Measurements from ENCODE around the gene ANKRD63. TPM values are rescaled to one million over a fixed set of nuclear protein-coding genes. Genes with fewer than 3 reads are reported as not detected.

The ANKRD63 gene
- total and polyA plus RNA-seq, 7 donors: 1.6 TPM; not detected in 6

GRCh38 chr15:40258544-40258943 is 24.3 kb downstream of the ANKRD63 start:
- no peaks in the 10 kb centered on the region for H3K36me3 ChIP-seq
- intact Hi-C loops (cut with DNase I): no loop called here
- H3K4me3 ChIP-seq: no peak overlapping the region
- peaks cover 0 to 13% (median under 1%) of the 10 kb centered on the region in 4 donors for H3K4me1 ChIP-seq
- TF ChIP-seq POLR2AphosphoS5 (IDR thresholded peaks at IDR 0.05): no peak
- TF ChIP-seq POLR2A (IDR thresholded peaks at IDR 0.05): no peak
- TF ChIP-seq CTCF (IDR thresholded peaks at IDR 0.05): no peak
- no peak for TF ChIP-seq EP300 (IDR thresholded peaks at IDR 0.05)
- 67 to 73% methylated on average over 8 of the region's 8 CpGs for WGBS, 2 donors
- peaks cover 0 to 22% (median 0%) of the 10 kb centered on the region in 3 donors for H3K27me3 ChIP-seq
- no peak for DNase-seq
- H3K27ac ChIP-seq: no peak overlapping the region
- no peaks in the 10 kb centered on the region for H3K9me3 ChIP-seq

- TF ChIP-seq CTCF (IDR thresholded peaks at IDR 0.05) (no peak), POLR2A (IDR thresholded peaks at IDR 0.05) (no peak), POLR2AphosphoS5 (IDR thresholded peaks at IDR 0.05) (no peak), EP300 (IDR thresholded peaks at IDR 0.05) (no peak)
- intact Hi-C loops (cut with DNase I): no loop called here
- Histone ChIP-seq H3K4me1 (peaks cover 0 to 13% (median 7%) of the 10 kb centered on the region in 4 donors), H3K9me3 (no peaks in the 10 kb centered on the region), H3K36me3 (no peaks in the 10 kb centered on the region), H3K27ac (no peak overlapping the region), H3K27me3 (peaks cover 0 to 29% (median 0%) of the 10 kb centered on the region in 3 donors), H3K4me3 (no peak overlapping the region)
- no peak for DNase-seq
- WGBS, 2 donors: 83 to 90% methylated on average over 9 of the region's 9 CpGs
Observed at GRCh38 chr15:40257656-40258450, 25.0 kb downstream of the ANKRD63 start.

GRCh38 chr15:40256638-40257235 is 26.1 kb downstream of the ANKRD63 start:
- WGBS, 2 donors: 92 to 93% methylated on average over 17 of the region's 17 CpGs
- TF ChIP-seq CTCF (IDR thresholded peaks at IDR 0.05) (no peak), POLR2AphosphoS5 (IDR thresholded peaks at IDR 0.05) (no peak), POLR2A (IDR thresholded peaks at IDR 0.05) (no peak), EP300 (IDR thresholded peaks at IDR 0.05) (no peak)
- Histone ChIP-seq H3K27ac (no peak overlapping the region), H3K4me3 (no peak overlapping the region), H3K36me3 (no peaks in the 10 kb centered on the region), H3K4me1 (peaks cover 0 to 18% (median 15%) of the 10 kb centered on the region in 4 donors), H3K9me3 (no peaks in the 10 kb centered on the region), H3K27me3 (peaks cover 0 to 33% (median 0%) of the 10 kb centered on the region in 3 donors)
- DNase-seq: no peak
- intact Hi-C loops (cut with DNase I): no loop called here

GRCh38 chr15:40255033-40255432 is 27.8 kb downstream of the ANKRD63 start:
- no peak for DNase-seq
- TF ChIP-seq EP300 (IDR thresholded peaks at IDR 0.05): no peak
- no peak for TF ChIP-seq POLR2AphosphoS5 (IDR thresholded peaks at IDR 0.05)
- no peak for TF ChIP-seq POLR2A (IDR thresholded peaks at IDR 0.05)
- no peak for TF ChIP-seq CTCF (IDR thresholded peaks at IDR 0.05)
- H3K4me3 ChIP-seq: no peak overlapping the region
- H3K36me3 ChIP-seq: no peaks in the 10 kb centered on the region
- intact Hi-C loops (cut with DNase I): no loop called here
- H3K9me3 ChIP-seq: no peaks in the 10 kb centered on the region
- H3K27ac ChIP-seq: no peak overlapping the region
- H3K4me1 ChIP-seq: peaks cover 0 to 18% (median 15%) of the 10 kb centered on the region in 4 donors
- WGBS, 2 donors: 42 to 83% methylated on average over 4 of the region's 4 CpGs
- peaks cover 0 to 33% (median 0%) of the 10 kb centered on the region in 3 donors for H3K27me3 ChIP-seq

All from sigmoid colon (tissue), 7 donors.